ENCODE results near the gene DOCK4. TPM values are rescaled to one million over a fixed set of nuclear protein-coding genes. Genes with fewer than 3 reads are reported as not detected.

Gene DOCK4
- polyA plus RNA-seq, 12 donors: 9.2 to 21.2 (median 10.6) TPM; not detected in 1

GRCh38 chr7:112018305-112019030 lies 187.7 kb downstream of the DOCK4 start:
- DNase-seq: no peak

GRCh38 chr7:112015146-112015545 lies 191.1 kb downstream of the DOCK4 start:
- DNase-seq: no peak

- no peak for DNase-seq
Measured at GRCh38 chr7:112014347-112014746, 191.9 kb downstream of the DOCK4 start.

GRCh38 chr7:112013274-112013673 lies 192.9 kb downstream of the DOCK4 start:
- DNase-seq: no peak

GRCh38 chr7:112012242-112012641 lies 194.0 kb downstream of the DOCK4 start:
- DNase-seq: no peak

GRCh38 chr7:112010994-112011393 lies 195.2 kb downstream of the DOCK4 start:
- DNase-seq: no peak

- DNase-seq: no peak
Measured at GRCh38 chr7:112010109-112010508, 196.1 kb downstream of the DOCK4 start.

- no peak for DNase-seq
Measured at GRCh38 chr7:112009081-112009480, 197.1 kb downstream of the DOCK4 start.

GRCh38 chr7:112007185-112007584 lies 199.0 kb downstream of the DOCK4 start:
- DNase-seq: no peak

- no peak for DNase-seq
Measured at GRCh38 chr7:112006071-112006470, 200.1 kb downstream of the DOCK4 start.

- no peak for DNase-seq
Measured at GRCh38 chr7:112005205-112005775, 200.9 kb downstream of the DOCK4 start.

- DNase-seq: no peak
Measured at GRCh38 chr7:112001091-112001826, 204.9 kb downstream of the DOCK4 start.

GRCh38 chr7:111998326-111998725 lies 207.9 kb downstream of the DOCK4 start:
- DNase-seq: no peak

- no peak for DNase-seq
Measured at GRCh38 chr7:111997546-111997945, 208.7 kb downstream of the DOCK4 start.

- no peak for DNase-seq
Measured at GRCh38 chr7:111992601-111993000, 213.6 kb downstream of the DOCK4 start.

- no peak for DNase-seq
Measured at GRCh38 chr7:111990643-111991042, 215.6 kb downstream of the DOCK4 start.

GRCh38 chr7:111987886-111988285 lies 218.3 kb downstream of the DOCK4 start:
- no peak for DNase-seq

GRCh38 chr7:111987115-111987826 lies 218.9 kb downstream of the DOCK4 start:
- no peak for DNase-seq

- no peak for DNase-seq
Measured at GRCh38 chr7:111986601-111987000, 219.6 kb downstream of the DOCK4 start.

- DNase-seq: no peak
Measured at GRCh38 chr7:111985798-111986197, 220.4 kb downstream of the DOCK4 start.

- DNase-seq: no peak
Measured at GRCh38 chr7:111982804-111983203, 223.4 kb downstream of the DOCK4 start.

GRCh38 chr7:111982133-111982532 lies 224.1 kb downstream of the DOCK4 start:
- no peak for DNase-seq
